Amniotic stem cell (primary cell): ENCODE results near the gene RUNX2.
"Not testable (repeated sequence)": the region's sequence is repeated elsewhere in the genome, so short reads cannot be mapped to it uniquely, and the experiment has no call there.

Source experiments
- DNase-seq: peaks from one replicate; lab custom pipeline; 2025; lab: John Stamatoyannopoulos, UW

RUNX2 gene

GRCh38 chr6:45327956-45328522 lies at the start of gene RUNX2:
RUNX2 (plus strand) TSS chr6:45328330; CDS start chr6:45328727, 397 bp downstream.
- no peak for DNase-seq

- no peak for DNase-seq
Observed at GRCh38 chr6:45278367-45278766, 49.8 kb upstream of the RUNX2 start.

- DNase-seq: not testable (repeated sequence)
Observed at GRCh38 chr6:45286707-45287106, 41.4 kb upstream of the RUNX2 start.

- no peak for DNase-seq
Observed at GRCh38 chr6:45289751-45290514, 38.2 kb upstream of the RUNX2 start.

DNA sequence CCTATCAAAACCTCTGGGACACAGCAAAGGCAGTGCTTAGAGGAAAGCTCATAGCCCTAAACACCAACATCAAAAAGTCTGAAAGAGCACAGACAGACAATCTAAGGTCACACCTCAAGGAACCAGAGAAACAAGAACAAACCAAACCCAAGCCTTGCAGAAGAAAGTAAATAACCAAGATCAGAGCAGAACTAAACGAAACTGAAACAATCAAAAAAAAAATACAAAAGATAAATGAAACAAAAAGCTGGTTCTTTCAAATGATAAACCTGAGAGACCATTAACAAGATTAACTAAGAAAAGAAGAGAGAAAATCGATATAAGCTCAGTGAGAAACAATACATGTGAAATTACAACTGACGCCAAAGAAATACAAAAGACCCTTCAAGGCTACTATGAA lies 34.8 kb upstream of the RUNX2 start:
- no peak for DNase-seq

GRCh38 chr6:45294065-45294701 lies 33.9 kb upstream of the RUNX2 start:
- DNase-seq: not testable (repeated sequence)

GRCh38 chr6:45297320-45297719 lies 30.8 kb upstream of the RUNX2 start:
- no peak for DNase-seq

DNA sequence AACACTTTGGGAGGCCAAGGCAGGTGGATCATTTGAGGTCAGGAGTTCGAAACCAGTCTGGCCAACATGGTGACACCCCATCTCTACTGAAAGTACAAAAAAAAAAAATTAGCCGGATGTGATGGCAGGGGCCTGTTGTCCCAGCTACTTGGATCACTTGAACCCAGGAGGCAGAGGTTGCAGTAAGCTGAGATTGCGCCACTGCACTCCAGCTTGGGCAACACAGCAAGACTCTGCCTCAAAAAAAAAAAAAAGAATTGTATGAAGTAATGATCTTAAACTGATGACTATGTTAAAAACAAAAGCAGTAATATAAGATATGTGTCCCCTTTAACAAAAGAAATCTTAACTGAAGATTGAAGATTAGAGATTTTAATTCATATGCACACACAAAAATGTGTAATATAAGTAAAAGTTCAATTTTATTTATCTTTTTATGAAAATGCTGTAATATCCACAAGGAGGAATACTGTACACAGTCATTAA lies 29.0 kb upstream of the RUNX2 start:
- no peak for DNase-seq

DNA sequence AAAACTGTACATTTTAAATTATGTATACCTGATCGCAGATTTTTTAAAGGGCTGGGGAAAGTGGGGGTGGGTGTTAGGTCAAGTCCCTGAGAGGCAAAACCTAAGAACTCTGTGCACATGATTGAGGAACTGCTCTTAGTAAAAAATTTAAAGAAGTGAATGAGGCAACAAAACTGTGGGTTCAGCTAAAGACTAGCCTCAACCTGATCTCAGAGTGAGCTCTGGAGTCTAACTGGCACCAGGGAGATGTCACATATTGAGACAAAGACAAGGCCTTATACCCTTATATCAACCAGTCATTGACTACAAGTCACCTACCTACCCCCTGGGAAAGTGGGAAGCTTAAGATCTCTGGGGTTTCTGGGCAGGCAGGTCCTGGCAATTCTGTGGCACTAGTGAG lies 27.4 kb upstream of the RUNX2 start:
- DNase-seq: no peak

DNA sequence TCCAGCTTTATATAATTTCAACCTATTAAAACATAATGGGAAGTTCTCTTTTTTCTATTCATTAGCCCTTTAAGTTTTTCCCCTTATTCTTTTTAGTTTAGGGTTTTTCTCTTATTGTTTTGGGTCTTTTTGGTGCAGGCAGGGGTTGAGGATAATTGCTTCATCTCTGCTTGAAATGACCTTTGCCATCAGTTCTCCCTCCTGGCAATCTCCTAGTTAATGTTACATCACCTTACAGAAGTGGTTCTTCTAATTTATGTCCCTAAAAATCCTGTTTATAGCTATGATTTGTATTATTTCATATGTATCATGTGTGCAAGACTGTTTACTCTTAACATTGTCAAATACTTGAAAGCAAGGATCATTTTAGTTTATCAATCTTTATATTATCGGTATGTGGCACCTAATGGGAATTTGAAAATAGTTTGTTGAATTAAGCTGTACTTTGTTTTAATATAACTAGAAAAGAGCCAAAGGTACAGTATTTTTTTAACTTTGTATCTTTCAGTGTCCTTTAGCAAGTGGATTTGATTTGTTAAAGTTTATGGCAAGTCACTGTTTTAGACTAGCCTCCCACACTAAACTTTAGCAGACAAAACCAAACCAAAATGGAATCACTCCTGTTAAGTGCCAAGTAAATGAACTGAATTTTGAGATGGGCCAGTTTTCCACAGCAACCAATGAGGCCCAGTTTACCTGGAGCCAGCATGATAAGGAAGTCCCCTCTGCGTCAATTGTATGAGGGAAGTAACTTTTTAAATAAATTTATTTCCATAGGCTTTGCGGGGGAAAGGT lies 26.6 kb upstream of the RUNX2 start:
- DNase-seq: no peak

GRCh38 chr6:45302832-45303231 lies 25.3 kb upstream of the RUNX2 start:
- DNase-seq: no peak

DNA sequence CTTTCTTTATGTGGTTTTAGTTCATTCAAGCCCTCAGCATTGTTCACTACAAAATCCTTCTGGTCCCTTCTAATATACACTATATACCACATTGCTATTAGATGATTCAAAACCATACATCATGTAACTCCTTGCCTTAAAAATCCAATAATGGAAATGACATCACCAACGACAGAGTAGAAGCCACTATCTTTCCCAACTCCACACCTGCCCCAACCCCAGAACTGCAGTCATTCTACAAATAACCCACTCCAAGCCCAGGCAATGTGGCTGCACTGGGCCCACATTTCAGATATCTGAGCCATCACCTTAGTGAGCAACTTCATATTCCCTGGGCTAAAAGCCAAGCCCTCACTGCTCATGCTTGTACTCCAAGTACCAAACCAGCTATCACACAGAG lies 22.6 kb upstream of the RUNX2 start:
- DNase-seq: no peak

GRCh38 chr6:45310118-45310788 lies 17.9 kb upstream of the RUNX2 start:
- no peak for DNase-seq

DNA sequence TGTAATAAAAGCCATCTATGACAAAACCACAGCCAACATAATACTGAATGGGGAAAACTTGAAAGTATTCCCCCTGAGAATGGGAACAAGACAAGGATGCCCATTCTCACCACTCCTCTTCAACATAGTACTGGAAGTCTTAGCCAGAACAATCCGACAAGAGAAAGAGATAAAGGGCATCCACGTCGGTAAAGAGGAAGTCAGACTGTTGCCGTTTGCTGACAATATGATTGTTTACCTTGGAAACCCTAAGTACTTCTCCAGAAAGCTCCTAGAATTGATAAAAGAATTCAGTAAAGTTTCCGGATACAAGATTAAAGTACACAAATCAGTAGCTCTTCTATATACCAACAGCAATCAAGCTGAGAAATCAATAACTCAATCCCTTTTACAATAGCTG lies 14.0 kb upstream of the RUNX2 start:
- no peak for DNase-seq

- DNase-seq: no peak
Observed at GRCh38 chr6:45320349-45320748, 7.8 kb upstream of the RUNX2 start.

DNA sequence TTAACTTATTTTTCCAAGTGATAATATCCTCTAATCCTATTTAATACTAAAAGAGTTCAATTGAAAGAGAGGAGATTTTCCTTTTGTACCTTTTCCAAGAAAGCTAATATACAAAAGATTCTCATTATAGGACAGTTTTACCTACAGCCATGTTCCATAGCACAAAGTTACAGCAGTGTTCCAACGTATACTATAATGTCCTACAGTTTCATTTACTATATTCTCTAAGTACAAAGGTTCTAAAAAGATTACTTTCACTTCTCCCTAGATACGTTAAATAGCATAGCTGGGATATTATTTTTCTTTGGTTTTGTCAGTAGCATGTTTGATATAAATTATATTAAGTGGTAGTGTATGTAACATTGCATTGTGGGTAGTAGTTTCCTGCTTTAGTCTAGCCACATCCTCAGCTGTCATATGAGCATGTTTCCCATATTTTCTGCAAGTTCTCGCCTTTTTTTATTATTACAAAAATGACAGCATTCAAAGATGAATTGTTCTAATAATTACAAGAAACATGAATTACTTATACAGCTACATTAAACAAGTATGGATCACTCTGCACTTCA lies 4.4 kb upstream of the RUNX2 start:
- no peak for DNase-seq

DNA sequence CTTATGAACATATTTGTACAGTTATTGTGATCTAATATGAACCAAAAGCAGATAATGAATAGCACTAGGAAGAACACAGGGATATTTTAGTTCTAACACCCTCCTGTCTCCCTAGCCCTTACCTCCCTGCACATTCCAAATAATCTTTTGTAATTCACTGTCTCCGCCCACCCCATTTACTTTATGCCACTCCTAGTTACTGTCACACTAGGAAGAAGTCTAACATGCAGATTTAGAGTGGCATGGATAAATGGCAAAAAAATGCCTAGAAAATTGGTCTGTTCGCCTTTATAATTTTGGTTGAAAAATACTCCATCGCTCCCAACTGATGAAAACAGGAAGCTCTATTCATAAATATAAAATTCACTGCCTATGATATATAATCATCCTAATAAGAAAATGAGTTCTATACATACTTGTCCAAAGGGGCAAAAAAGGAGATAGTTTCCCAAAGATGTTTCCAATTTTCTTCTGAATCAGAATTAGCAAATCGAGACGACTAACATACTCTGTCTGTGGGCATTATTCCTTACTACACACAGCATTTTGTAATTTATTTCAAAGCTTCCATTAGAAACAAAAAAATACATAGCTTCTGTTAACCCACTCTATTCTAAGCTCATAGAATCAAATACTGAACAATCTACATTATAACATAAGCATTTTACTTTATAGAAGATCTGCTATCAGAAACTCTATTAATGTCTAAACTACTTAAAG lies 1.3 kb upstream of the RUNX2 start:
- no peak for DNase-seq

DNA sequence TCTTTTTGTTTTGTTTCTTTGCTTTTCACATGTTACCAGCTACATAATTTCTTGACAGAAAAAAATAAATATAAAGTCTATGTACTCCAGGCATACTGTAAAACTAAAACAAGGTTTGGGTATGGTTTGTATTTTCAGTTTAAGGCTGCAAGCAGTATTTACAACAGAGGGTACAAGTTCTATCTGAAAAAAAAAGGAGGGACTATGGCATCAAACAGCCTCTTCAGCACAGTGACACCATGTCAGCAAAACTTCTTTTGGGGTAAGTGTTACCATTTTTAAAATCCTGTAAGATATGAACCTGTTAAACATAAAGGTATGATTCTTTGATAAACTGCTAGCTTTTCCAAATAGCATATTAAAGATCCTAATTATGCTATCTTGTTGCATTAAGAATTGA lies 393 bp downstream of the RUNX2 start:
- no peak for DNase-seq

- DNase-seq: no peak
Observed at GRCh38 chr6:45344900-45345299, 16.8 kb downstream of the RUNX2 start.

DNA sequence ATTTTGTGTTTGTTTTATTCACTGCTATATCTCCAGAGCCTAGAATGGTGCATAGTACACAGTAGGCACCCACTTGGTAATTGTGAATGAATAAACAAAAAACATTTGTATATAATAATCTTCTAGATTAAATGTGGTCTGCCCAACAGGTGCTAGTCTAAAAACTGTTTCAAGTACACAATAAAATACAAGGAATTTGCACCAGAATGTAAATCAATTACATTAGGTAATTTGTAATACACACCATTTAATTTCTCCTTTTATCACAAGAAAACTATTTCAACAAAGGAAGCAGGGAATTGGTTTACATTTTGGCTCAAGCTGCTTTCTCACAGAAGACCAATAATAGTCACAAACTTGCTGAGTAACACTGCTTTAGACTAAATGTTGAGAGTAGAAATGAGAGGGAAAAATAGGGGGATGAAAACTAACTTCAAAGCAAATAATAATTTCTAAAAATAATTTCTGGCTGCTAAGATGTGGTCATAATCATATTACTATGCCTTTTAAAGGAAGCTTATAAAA lies 22.1 kb downstream of the RUNX2 start:
- DNase-seq: no peak

DNA sequence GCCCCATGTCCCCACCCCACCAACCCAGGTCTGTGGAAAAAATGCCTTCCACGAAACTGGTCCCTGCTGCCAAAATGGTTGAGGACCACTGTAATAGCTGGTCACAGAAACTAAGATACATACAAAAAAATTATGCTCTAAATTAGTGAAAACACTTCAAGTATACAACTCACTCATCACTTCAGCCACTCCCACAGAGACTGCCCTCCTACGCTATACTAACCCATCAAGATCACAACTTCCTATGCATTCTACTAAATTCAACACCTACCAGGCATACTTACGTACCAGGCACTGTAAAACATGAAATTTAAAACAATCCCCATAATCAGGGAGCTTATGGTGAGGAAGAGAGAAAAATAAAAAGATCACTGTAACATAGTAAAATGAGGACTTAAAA lies 22.9 kb downstream of the RUNX2 start:
- no peak for DNase-seq
